GM18519 (cell line): ENCODE measurements around the gene KLK11.
"Not testable (repeated sequence)": the region's sequence is repeated elsewhere in the genome, so short reads cannot be mapped to it uniquely, and the experiment has no call there.

ENCODE experiments used
- ATAC-seq: cut with Tn5 transposase; IDR thresholded peaks from one replicate; pipeline ENCODE4 v1.9.1; 2021; ENCODE audit warnings: mild to moderate bottlenecking, moderate library complexity; ENCODE audit not compliant: unreplicated experiment, low FRiP score

KLK11 gene

DNA sequence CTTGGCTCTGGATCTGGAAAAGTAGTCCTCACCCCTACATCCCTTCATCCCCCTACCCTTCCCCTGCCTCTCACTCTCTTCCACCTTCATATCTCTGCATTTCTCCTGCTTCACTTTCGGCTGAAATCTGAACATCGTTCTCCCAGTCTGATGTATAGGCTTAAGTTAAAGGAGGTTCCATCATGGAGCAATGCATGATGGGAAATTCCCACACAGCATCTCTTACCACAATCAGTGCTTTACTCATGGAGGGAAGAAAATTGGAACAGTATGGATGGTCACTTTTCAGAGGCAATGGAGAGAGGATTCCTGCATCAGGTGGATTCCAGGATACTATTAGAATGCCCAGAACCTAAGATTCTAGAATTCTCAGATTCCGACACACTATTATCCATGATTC, 18.9 kb downstream of the KLK11 start:
- no peak for ATAC-seq

DNA sequence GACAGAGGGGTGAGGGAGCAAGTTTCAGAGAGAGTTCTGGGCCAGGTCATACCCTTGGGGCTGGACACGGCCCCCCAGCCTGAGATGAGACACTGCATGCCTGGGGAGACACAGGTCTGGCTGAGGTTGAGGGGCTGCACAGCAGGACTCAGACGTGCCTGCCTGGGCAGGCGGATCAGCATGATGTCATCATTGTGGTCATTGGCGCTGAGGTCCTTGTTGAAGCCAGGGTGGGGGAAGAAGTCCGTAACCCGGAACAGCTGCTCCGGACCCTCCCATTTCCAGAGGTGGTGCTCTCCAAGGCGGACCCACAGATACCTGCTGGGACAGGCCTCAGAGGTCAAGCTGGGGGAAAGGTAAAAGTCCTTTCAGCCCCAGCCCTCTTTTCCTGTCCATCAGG, 20.0 kb downstream of the KLK11 start:
- ATAC-seq = no peak

DNA sequence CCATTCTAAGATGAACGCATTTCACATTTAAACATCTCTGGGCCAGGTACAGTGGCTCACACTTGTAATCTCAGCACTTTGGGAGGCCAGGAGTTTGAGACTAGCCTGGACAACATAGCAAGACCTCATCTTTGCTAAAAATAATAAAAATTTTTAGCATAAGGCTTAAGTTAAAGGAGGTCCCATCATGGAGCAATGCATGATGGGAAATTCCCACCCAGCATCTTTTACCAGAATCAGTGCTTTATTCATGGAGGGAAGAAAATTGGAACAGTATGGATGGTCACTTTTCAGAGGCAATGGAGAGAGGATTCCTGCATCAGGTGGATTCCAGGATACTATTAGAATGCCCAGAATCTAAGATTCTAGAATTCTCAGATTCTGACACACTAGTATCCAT, 21.2 kb downstream of the KLK11 start:
- ATAC-seq = no peak

DNA sequence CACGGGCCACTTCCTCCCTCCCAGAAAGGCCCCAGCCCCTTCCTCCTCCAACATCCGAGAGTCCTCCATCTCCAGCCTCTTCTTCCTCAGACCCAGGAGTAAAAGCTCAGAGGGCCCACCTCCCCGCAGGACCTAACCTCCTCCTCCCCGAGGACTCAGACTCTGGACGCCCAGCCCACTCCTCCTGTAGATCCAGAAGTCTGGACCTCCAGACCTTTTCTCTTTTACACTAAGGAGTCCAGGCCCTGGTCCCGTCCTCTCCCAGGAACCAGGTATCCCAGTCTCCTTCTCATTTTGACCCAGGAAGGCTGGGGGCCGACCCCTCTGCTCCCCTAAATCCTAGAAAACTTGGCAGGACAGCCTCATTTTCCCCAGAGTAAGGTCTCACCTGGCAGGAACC, 23.1 kb downstream of the KLK11 start:
- no peak for ATAC-seq

DNA sequence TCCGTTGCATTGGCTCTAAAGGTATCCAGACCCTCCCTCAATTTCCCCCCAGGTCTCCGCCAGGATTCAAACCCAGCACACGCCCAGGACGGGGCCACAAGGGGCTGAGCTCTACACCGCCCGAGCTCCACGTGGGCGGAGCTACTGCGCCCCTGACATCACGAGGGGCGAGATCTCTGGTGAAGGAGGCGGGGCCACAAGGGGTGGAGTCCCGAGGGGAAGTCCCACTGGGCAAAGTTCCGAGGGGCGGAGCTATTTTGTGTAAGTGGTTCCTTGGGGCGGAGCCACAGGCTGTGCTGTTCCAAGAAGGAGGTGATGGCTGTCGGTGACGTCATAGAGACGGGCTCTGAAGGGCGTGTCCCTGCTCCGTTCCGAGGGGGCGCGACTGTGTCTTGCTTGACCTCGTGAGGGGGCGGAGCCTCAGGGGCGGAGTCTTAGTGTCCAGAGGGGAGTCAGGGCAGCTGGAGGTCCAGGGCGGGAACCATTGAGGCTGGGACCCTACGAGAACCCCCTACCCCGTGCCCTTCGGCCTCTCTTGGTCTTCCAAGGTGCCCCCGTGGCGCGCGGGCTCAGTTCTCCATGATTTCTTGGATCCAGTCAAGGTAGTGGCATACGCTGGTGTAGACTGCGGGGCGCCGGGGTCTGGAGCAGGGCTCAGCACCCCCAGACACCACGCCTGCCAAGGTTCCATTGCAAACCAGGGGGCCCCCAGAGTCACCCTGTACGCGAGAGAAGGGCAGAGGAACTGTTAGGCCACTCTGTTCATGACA, 23.7 kb downstream of the KLK11 start:
- ATAC-seq = no peak

DNA sequence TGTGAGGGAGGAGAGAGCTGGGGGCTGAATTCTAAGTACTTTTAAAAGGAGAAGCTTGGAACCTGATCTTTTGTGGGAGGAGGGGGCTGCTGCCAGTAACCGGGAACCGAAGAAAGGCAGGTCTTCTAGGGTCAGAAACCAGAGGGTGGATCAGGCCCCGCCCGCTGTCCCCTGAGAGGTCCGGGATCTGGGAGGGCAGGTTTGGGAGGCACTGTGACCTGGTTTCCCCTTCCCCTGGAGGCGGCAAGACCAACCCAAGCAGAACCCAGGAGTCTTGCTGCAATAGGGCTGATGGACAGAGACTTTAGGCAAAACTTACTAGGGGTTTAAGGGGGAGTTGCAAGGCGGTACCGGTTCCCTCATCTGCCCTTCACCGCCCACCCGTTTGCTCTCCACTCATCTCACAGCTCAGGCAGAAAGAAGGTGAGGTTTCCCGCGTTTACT, 24.3 kb downstream of the KLK11 start:
- ATAC-seq = no peak

DNA sequence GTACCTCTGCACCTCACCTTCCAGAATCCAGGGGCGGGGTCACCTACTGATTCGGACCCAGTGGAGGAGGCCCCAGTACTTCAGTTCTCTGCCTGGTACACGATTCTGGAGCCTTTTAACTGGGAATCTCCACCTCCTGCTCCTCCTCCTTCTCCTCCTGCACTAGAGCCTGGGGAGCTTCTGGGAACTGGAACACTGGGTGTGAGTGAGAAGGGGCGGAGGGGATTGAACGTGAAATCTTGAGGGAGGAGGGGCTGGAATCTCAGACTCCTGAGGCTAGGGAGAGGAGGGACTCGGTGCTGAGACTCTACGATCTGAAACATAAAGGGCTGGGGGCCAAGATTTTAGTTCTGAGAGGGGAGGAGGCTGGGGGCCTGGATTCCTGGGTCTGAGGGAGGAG, 24.9 kb downstream of the KLK11 start, which contains the start of gene KLK8:
KLK8 (minus strand) TSS at position 90 of the 400 bp plus-strand sequence. CDS start 437 bp downstream, outside the sequence.
- no peak for ATAC-seq

DNA sequence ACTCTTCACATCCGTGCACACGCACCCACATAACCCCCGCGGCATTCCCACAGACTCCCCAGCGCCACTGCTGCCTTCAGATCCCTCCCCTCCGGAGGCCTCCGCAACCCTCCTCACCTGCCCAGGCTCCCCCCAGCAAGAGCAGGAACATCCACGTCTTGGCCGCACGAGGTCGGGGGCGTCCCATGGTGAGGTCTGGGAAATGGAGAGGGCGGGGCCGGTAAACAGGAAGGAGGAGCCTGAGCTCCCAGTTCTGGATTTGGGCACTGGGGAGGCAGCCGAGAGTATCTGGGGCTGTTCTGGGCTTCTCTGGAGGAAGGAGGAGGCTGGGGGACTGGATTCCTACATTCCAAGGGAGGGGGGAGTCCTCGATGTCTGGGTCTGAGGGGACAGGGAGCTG, 25.4 kb downstream of the KLK11 start:
- ATAC-seq = no peak

DNA sequence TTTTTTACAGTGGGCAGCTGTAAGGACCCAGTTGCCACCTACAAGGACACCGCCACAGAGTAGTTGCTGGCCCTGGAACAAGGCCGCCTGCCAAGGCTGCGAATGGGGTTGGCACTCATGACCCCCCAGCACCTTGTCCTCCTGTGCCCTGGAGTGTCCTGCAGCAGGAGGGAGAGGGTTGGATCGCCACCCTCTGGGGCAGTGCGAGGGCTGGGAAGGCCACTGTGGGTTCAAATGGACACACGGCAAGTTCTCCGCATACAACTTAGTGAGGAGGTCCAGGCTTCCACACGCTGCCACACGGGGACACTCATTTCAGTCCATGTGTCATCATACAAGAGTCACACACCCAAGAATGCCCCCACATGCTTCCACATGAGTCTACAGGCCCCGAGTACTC, 26.0 kb downstream of the KLK11 start:
- ATAC-seq = no peak

DNA sequence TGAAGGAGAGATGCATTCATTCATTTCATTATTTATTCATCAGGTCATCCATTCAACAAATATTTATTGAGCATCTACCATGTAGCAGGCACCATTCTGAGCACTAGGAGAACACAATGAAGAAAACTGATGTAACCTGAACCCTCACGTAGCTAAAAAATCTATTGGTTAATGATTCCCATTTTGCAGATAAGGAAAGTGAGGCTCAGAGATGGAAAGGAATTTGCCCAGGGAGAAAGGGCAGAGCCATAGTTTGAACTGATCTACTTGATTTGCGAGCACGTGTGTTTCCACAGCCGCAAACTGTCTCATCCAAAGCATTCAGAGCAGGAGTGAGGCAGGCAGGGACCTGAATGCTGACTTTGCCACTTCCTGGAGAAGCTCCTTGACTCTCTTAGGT, 27.7 kb downstream of the KLK11 start:
- ATAC-seq = no peak

DNA sequence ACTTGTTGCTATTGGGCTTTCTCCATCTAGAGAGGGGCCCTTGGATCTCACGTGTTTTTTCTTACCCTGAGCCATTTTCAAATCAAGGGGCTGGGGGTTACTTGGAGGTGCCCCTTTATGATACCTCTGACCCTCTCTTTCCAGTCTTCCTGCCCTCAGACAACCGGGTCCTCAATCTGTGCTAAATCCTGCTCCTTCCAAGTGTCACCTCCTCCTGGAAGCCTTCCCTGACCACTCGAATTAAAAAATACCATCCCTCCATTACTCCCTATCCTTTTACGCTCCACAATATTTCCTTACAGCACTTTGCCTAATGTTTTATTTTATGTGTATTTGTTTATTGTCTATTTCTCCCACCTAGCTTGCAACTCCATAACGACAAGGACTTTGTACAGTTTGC, 28.4 kb downstream of the KLK11 start:
- no peak for ATAC-seq

DNA sequence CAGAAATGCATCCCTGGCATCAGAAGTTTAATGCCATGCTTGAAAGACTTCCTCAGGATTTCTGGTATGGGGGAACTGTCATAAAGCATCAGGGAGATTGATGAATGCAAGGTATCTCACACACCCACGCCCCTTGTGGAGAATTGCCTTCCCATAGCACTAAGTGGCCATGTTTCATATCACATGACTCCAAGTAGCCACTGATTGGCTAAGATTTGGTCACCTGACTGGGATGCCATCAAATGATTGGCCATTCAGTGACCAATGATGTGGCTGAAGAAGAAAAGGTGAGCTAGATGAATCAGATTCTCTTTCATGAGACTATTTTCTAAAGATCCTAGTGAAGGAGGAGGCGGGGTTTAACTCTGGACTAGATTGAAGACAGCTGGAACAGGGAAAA, 32.3 kb downstream of the KLK11 start:
- ATAC-seq = no peak

DNA sequence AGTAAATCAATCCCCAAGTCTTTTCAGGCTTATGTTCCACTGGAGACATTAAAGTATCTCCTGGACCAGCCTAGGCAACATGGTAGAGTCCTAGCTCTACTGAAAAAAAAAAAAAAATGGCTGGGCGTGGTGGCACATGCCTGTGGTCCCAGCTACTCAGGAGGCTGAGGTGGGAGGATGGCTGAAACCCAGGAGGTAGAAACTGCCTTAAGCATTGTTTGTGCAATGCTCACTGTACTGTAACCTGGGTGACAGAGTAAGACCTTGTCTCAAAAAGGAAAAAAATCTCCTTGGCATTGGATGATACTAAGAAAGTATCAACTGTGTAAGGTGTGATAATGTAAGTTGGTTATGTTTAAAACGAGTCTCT, 33.8 kb downstream of the KLK11 start:
- no peak for ATAC-seq

DNA sequence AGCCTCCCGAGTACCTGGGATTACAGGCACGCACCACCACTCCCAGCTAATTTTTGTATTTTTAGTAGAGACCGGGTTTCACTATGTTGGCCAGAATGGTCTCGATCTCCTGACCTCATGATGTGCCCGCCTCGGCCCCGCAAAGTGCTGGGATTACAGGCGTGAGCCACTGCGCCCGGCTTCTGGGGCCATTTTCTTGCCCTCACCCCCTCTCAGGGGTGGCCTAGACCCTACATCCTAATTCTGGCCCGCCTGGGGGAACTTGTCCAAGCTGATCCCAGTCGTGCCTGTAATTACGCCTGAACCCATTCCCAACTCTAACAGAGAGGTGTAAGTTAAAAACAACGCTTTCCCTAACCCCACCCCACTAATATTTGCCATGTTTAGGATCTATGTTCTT, 42.0 kb downstream of the KLK11 start:
- ATAC-seq = not testable (repeated sequence)

DNA sequence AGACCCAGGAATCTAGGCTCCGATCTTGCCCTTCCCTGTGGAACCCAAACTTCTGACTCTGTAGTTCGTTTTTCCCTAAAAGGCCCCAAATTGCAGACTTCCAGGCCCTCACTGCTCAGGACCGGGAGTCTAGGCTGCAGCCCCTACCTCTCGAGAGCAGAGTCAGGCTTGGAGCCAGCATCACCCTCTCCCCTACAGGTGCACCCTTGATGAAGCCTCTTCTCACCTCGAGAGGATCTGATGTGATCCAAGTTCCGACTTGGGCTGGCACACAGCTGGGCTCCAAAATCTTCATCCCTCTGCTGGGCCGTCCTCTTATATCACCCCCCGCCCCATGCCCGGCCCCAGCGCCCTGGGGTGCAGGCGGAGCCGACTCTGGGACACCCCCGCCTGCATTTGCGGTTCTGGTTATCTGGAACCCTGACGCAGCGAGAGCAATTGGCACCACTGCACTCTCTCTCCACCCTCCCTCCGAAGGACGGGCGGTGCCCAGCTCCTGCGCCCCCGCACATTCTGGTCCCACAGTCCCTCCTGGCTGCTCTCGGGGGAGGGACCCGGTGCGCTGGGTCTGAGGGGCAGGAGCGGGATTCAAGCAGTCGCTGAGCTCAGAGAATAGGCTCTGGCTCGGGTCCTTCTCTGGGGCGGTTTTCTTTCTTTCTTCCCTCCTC, 42.7 kb downstream of the KLK11 start, which contains the start of gene KLK7:
KLK7 (minus strand) TSS at position 293 of the 668 bp plus-strand sequence. CDS start 1,518 bp downstream, outside the sequence.
- ATAC-seq = no peak

DNA sequence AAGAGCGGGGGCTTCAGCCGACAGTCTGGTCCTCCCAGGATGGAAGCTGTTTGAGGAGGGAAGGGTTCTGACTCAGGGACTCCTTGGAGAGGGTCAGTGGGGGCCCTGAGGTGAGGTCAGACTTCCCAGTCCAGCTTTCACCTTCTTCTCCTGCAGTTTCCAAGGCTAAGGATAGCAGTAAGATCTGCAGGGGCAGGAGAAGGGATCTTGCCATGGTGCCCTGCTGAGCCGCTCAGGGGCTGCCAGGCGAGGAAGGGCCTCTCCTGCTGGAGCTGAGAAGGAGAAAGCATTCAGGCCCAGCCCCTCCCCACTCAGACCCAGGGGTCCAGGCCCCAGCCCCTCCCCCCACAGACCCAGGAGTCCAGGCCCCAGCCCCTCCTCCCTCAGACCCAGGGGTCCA, 44.2 kb downstream of the KLK11 start:
- ATAC-seq = no peak

DNA sequence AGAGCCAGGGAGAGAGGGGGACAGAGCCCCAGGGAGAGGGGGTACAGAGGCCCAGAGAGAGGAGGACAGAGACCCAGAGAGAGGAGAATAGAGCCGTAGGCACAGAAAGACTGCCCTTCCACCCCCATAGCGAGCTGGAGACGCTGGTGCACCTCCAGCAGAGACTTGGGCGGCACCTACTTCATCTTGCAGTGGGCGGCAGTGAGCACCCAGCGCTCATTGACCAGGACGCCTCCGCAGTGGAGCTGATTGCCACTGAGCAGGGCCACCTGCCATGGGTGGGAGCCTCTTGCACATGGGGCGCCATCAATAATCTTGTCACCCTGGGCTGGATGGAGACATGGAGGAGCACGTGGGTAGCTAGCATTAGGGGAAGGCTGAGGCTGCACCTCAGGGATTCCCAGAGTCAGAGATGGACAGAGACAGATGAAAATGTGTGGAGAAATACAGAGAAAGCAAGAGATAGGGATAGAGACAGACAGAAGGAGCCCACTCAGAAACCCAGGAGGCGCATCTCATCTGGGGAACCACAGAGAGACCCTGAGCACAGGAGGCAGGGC, 44.7 kb downstream of the KLK11 start:
- no peak for ATAC-seq

DNA sequence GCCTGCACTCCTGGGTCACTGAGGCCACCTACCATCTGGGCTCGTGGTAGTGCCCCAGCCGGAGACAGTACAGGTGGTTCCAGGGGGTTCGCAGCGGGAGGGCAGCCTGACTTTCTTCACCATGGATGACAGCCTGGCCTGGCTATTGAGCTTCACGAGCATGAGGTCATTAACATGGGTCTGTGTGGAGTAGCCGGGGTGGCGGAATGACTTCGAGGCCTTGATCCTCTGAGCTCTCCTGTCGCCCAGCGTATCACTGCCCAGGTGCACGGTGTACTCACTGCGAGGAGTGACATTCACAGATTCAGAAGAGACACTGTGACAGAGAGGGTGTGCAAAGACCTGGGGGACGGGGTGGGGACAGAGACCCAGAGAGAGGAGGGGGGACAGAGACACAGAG, 46.2 kb downstream of the KLK11 start:
- no peak for ATAC-seq

DNA sequence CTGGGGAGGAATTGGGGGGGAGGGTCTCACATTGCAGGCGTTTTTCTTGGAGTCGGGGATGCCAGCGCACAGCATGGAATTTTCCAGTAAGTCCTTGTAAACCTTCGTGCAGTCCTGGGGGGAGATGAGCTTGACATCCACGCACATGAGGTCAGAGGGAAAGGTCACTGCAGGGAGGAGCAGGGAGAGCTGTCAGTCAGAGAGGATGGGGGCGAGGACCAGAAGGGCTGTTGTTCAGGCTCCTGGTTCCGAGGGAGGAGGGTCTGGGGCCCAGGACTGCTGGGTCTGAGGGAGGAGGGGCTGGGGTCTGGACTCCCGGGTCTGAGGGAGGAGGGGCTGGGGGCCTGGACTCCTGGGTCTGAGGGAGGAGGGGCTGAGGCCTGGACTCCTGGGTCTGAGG, 46.7 kb downstream of the KLK11 start:
- ATAC-seq = no peak

DNA sequence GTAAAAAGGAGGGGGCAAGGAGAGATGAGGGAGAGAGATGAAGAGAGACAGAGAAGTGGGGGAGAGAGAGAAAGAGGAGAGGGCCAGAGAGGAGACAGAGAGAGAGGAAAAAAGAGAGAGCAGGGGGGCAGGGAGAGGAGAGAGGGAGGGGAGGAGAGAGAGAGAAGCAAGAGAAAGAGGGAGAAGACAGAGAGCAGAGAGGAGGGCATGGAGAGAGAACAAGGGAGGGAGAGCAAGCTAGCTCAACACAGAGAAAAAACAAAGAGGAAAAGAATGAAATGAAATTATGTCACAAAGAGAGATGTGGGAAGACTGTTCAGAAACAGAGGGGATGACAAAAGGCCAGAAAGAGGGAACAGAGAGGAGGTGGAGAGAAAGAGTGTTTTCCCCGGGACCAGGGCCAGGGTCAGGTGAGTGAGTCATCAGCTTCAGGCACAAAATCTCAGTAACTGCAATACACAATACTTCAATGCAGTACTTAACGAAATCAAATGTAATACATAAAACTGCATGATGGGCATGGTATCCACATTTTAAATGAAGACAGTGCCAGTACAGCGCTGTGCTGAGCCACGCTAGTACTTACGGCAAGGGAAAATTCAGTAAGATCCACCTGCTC, 47.5 kb downstream of the KLK11 start:
- ATAC-seq = no peak

DNA sequence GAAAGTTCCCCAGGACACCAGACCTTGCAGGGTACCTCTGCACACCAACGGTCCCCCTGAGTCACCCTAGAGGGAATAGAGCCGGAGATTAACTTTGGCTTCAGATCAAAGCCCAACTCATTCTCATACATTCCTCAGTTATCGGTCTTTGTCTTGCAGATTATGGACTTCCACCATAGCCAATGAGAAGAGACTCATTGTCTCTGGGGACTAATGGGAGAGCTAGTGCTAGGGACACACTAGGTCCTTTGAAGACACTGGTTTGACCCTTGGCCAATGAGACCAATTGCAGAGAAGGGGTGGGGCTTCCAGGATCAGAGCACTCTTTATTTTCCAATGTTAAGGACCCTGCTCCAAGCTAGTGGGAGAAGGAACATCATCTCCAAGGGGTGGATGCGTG, 48.8 kb downstream of the KLK11 start:
- no peak for ATAC-seq
